Esophagus muscularis mucosa (tissue), 4 donors: ENCODE results near the gene CFLAR. TPM values are rescaled to one million over a fixed set of nuclear protein-coding genes. Genes with fewer than 3 reads are reported as not detected.

Experiments
- DNase-seq: peaks from one replicate; pipeline ENCODE4 v3.0.0-alpha.2; 2017; ENCODE audit errors: extremely low spot score
- H3K27ac ChIP-seq, 4 donors: fragments of 200-600 bp; sonication (generic); replicated peaks in 1 of 4; 1 replicate in 3 of 4; 2 replicates in 1 of 4; pipeline ENCODE4 v1.5.1; 2016 to 2019; ENCODE audit warnings: mild to moderate bottlenecking in 1 of 4
- H3K27me3 ChIP-seq, 4 donors: fragments of 200-600 bp; sonication (generic); one replicate each; pipeline versions ENCODE4 v1.5.1 to v1.6.0; 2016 to 2019
- H3K36me3 ChIP-seq, 4 donors: fragments of 200-600 bp; sonication (generic); one replicate each; pipeline ENCODE4 v1.5.1; 2016 to 2019
- H3K4me1 ChIP-seq, 4 donors: fragments of 200-600 bp; sonication (generic); one replicate each; pipeline ENCODE4 v1.5.1; 2016 to 2019
- H3K4me3 ChIP-seq, 4 donors: fragments of 200-600 bp; sonication (generic); 1 replicate in 2 of 4; 2 replicates in 2 of 4; pipeline ENCODE4 v1.5.1; 2016 to 2019; ENCODE audit warnings: mild to moderate bottlenecking in 4 of 4, moderate library complexity in 1 of 4
- H3K9me3 ChIP-seq, 4 donors: fragments of 200-600 bp; sonication (generic); 1 replicate in 3 of 4; 2 replicates in 1 of 4; pipeline ENCODE4 v1.5.1; 2016 to 2019
- EP300 ChIP-seq: sonication (generic); formaldehyde crosslinking; IDR thresholded peaks from one replicate; pipeline ENCODE4 v1.6.1; 2017; ENCODE audit warnings: antibody characterized with exemption
- POLR2A ChIP-seq: fragments of 450-650 bp; IDR thresholded peaks from one replicate; pipeline ENCODE4 v1.6.1; 2017; ENCODE audit warnings: antibody characterized with exemption, moderate library complexity, mild to moderate bottlenecking, low read depth
- POLR2AphosphoS5 ChIP-seq, 2 donors: sonication (generic); formaldehyde crosslinking; IDR thresholded peaks; one replicate each; pipeline ENCODE4 v1.6.1; 2017; ENCODE audit warnings: antibody characterized with exemption in 2 of 2
- whole genome bisulfite sequencing: methylation state at CpG from one replicate; pipeline ENCODE4 v1.1.5; 2018; 5-methylcytosine and 5-hydroxymethylcytosine counted together
- intact Hi-C: fragments of 100-400 bp; cut with DNase I; formaldehyde crosslinking; loops from one replicate; pipeline ENCODE4 v1.15.1; 2023
- small RNA-seq, 3 donors: library from RNA; depleted of rRNA; stranded (forward); fragments of <200 nt; gene quantifications; one replicate each; pipeline ENCODE3, GENCODE V24; 2016
- total RNA-seq, 4 donors: library from RNA; depleted of rRNA; stranded (reverse); fragments of >200 nt; gene quantifications; one replicate each; pipeline versions ENCODE4 v1.1.0 to v1.2.1, GENCODE V29; 2016
- TF ChIP-seq, protein P1 (sequence below), 3 experiments: fragments of 200-600 bp in 2 of 3; fragments of 450-650 bp in 1 of 3; sonication (generic) in 2 of 3; IDR thresholded peaks; one replicate each; pipeline ENCODE4 v1.5.1; 2017 to 2019; ENCODE audit warnings: antibody characterized with exemption in 3 of 3, mild to moderate bottlenecking in 2 of 3, moderate library complexity in 1 of 3

Gene CFLAR
- total RNA-seq, 4 donors from 2014 or later = 137 to 236 (median 202) TPM

DNA sequence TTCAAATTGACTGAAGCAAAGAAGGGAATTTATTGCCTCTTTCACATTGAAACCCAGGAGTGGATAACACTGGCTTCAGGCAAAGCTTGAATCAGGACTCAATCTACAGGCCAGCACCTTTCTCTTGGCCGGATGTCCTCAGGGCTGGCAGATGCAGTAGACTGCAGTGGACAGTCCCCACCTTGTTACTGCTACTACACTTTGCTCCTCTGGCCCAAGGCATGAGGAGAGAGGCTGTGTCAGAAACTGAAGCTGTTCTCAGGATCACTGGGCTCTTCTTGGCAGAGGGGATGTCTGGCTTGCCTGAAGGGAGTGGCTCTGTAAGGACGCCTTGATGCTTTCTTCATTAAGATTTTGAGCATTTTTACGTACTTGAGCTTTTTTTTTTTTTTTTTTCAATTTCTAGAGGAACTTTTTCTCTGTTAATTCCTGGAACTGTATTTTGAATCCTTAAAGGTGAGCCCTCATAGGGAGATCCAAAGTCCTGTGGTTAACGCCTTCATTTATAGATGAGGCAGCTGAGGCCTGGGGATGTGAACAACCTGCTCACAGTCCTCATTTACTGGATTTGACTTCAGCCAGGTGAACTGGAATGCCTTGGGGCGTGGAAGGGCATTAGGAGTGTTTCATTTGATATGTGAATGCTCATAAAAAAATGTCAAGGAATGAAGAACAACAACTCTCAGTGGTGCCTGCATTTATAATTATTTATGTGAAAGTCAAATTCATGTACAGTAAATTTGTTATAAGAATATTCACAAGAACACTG is 103.5 kb downstream of the CFLAR start:
- Histone ChIP-seq H3K4me1 (peaks cover 0 to 17% (median 9%) of the 10 kb centered on the region in 4 donors), H3K4me3 (no peak overlapping the region), H3K27me3 (no peaks in the 10 kb centered on the region), H3K9me3 (no peaks in the 10 kb centered on the region), H3K27ac (no peak overlapping the region), H3K36me3 (peaks cover 0 to 24% (median 5%) of the 10 kb centered on the region in 4 donors)
- DNase-seq = peak; percentile 45
- TF ChIP-seq EP300 (no peak), POLR2AphosphoS5 (IDR thresholded peaks at IDR 0.05) (no peak), POLR2A (no peak)
- TF ChIP-seq, protein P1, sequence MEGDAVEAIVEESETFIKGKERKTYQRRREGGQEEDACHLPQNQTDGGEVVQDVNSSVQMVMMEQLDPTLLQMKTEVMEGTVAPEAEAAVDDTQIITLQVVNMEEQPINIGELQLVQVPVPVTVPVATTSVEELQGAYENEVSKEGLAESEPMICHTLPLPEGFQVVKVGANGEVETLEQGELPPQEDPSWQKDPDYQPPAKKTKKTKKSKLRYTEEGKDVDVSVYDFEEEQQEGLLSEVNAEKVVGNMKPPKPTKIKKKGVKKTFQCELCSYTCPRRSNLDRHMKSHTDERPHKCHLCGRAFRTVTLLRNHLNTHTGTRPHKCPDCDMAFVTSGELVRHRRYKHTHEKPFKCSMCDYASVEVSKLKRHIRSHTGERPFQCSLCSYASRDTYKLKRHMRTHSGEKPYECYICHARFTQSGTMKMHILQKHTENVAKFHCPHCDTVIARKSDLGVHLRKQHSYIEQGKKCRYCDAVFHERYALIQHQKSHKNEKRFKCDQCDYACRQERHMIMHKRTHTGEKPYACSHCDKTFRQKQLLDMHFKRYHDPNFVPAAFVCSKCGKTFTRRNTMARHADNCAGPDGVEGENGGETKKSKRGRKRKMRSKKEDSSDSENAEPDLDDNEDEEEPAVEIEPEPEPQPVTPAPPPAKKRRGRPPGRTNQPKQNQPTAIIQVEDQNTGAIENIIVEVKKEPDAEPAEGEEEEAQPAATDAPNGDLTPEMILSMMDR (IDR thresholded peaks at IDR 0.05) = no peak
- WGBS = 87% methylated on average over 5 of the region's 5 CpGs
- intact Hi-C loops = no loop called here

GRCh38 chr2:201220102-201220570 is 104.2 kb downstream of the CFLAR start:
- 53% methylated on average over 4 of the region's 4 CpGs for WGBS
- TF ChIP-seq EP300 (no peak), POLR2AphosphoS5 (IDR thresholded peaks at IDR 0.05) (no peak), POLR2A (no peak)
- TF ChIP-seq, protein P1 (IDR thresholded peaks at IDR 0.05) = no peak
- intact Hi-C loops = no loop called here
- Histone ChIP-seq H3K4me3 (no peak overlapping the region), H3K9me3 (no peaks in the 10 kb centered on the region), H3K27ac (no peak overlapping the region), H3K27me3 (no peaks in the 10 kb centered on the region), H3K36me3 (peaks cover 0 to 24% (median 5%) of the 10 kb centered on the region in 4 donors), H3K4me1 (peaks cover 0 to 17% (median 9%) of the 10 kb centered on the region in 4 donors)
- no peak for DNase-seq

DNA sequence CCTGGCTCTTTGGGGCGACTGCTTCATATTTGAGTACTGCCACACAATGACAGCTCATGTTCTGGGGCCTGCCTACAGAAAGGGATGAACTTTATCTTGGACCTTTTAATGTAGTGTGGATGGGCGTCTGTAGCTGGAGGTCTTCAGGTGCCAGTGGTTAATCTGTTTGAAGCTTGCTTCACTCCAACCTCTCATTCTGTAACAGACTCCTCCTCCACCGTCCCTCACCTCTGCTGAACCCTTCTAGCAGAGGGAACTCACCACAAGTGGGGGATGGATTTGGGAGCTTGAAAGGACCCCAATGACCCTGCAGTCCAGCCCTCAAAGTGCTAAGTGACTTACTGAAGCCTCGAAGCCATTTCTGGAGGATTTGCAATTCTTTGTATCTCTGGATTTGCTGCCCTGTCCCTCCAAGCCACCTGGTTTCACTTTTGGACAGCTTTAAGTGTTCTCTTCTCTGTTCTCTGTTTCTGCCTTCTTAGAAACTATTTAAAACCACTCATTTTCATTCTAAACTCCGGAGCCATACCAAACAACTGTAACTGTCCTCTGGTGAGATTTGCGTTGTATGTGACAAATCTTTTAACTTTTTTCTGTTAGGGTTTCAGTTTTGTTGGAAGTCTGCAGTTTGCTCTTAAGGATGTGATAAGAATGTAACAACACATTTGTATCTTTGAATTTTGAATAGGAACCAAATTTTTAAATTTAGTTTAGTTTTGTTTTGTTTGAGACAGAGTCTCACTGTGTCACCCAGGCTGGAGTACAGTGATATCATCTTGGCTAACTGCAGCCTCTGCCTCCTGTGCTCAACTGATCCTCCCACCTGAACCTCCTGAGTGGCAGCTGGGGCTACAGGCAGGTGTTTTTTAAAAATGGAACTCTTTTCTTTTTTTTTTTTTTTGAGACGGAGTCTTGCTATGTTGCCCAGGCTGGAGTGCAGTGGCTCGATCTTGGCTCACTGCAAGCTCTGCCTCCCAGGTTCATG is 107.4 kb downstream of the CFLAR start:
- 81% methylated on average over 8 of the region's 8 CpGs for WGBS
- intact Hi-C loops = no loop called here
- peaks cover 0 to 5% (median under 1%) of the 10 kb centered on the region in 4 donors for H3K36me3 ChIP-seq
- H3K9me3 ChIP-seq = no peaks in the 10 kb centered on the region
- TF ChIP-seq EP300 (no peak), POLR2AphosphoS5 (IDR thresholded peaks at IDR 0.05) (no peak), POLR2A (no peak)
- TF ChIP-seq, protein P1 (IDR thresholded peaks at IDR 0.05) = no peak
- H3K4me3 ChIP-seq = no peak overlapping the region
- H3K4me1 ChIP-seq = peaks cover 0 to 17% (median 9%) of the 10 kb centered on the region in 4 donors
- no peaks in the 10 kb centered on the region for H3K27me3 ChIP-seq
- H3K27ac ChIP-seq = no peak overlapping the region
- DNase-seq = peak; percentile 55

Small RNA genes within 50 kb of the gene (small RNA-seq; reads per million reads assigned to genes)
- gene AC007283.2 = 0 reads per million in 3 donors
- 0 reads per million in 3 donors for gene MTND4LP13
- 0 reads per million in 3 donors for gene RNU6-1206P
- gene RNU7-45P = 0 reads per million in 3 donors

Other genes starting within 250 kb of the CFLAR start
- 10 to 100 TPM in 3 of 4 donors, 1 to 10 TPM in 1; 6.9 to 16.3 (median 13.4) TPM for gene PPIL3, start 227.1 kb upstream of the CFLAR start, total RNA-seq
- 10 to 100 TPM; 11.8 to 21.1 (median 15.5) TPM for gene NIF3L1, start 226.8 kb upstream of the CFLAR start, total RNA-seq
- gene ORC2, start 152.5 kb upstream of the CFLAR start, total RNA-seq = 10 to 100 TPM in 2 of 4 donors, 1 to 10 TPM in 2; 9.4 to 15.0 (median 10.8) TPM
- 10 to 100 TPM in 3 of 4 donors, 1 to 10 TPM in 1; 9.1 to 15.4 (median 10.8) TPM for gene HYCC2, start 44.5 kb upstream of the CFLAR start, total RNA-seq
- 100 to 1,000 TPM in 1 of 4 donors, 10 to 100 TPM in 3; 36.0 to 100 (median 47.6) TPM for gene NDUFB3, start 44.2 kb upstream of the CFLAR start, total RNA-seq
- gene CASP10, start 67.0 kb downstream of the CFLAR start, total RNA-seq = 1 to 10 TPM; 2.2 to 7.3 (median 4.3) TPM
- 10 to 100 TPM in 1 of 4 donors, 1 to 10 TPM in 3; 4.9 to 17.9 (median 5.3) TPM for gene CASP8, start 144.4 kb downstream of the CFLAR start, total RNA-seq
- gene FLACC1, start 241.2 kb downstream of the CFLAR start, total RNA-seq = 1 to 10 TPM; 1.2 to 5.1 (median 4.2) TPM